Hepatocyte (in vitro differentiated cells): ENCODE data around the gene HS1BP3. TPM values are rescaled to one million over a fixed set of nuclear protein-coding genes. Genes with fewer than 3 reads are reported as not detected.

Source experiments
- DNase-seq: peaks from one replicate; pipeline ENCODE4 v3.0.0-alpha.2; 2016; ENCODE audit warnings: low spot score
- H2AFZ ChIP-seq: fragments of 200-600 bp; sonication (generic); 2 replicates; pipeline ENCODE4 v1.6.0; 2016; ENCODE audit warnings: antibody characterized with exemption, mild to moderate bottlenecking
- H3K27ac ChIP-seq: fragments of 200-600 bp; sonication (generic); 2 replicates; pipeline ENCODE4 v1.5.1; 2016; ENCODE audit warnings: mild to moderate bottlenecking
- H3K27me3 ChIP-seq: fragments of 200-600 bp; sonication (generic); 2 replicates; pipeline ENCODE4 v1.6.1; 2016
- H3K36me3 ChIP-seq: fragments of 200-600 bp; sonication (generic); replicated peaks from 2 replicates; pipeline ENCODE4 v1.5.1; 2016; ENCODE audit warnings: low read depth; ENCODE audit not compliant: insufficient read depth
- H3K4me1 ChIP-seq: fragments of 200-600 bp; sonication (generic); 2 replicates; pipeline ENCODE4 v1.5.1; 2016; ENCODE audit warnings: mild to moderate bottlenecking, moderate library complexity; ENCODE audit not compliant: insufficient read depth
- H3K4me2 ChIP-seq: fragments of 200-600 bp; sonication (generic); 2 replicates; pipeline ENCODE4 v1.6.0; 2016
- H3K4me3 ChIP-seq: fragments of 200-600 bp; sonication (generic); 2 replicates; pipeline ENCODE4 v1.5.1; 2016; ENCODE audit warnings: mild to moderate bottlenecking
- H3K79me2 ChIP-seq: fragments of 200-600 bp; sonication (generic); 2 replicates; pipeline ENCODE4 v1.6.0; 2017; ENCODE audit warnings: mild to moderate bottlenecking
- H3K9me2 ChIP-seq: fragments of 200-600 bp; sonication (generic); replicated peaks from 2 replicates; pipeline ENCODE4 v1.6.0; 2017; ENCODE audit warnings: mild to moderate bottlenecking; ENCODE audit not compliant: insufficient read depth
- H3K9me3 ChIP-seq: fragments of 200-600 bp; sonication (generic); 2 replicates; pipeline ENCODE4 v1.5.1; 2016; ENCODE audit warnings: low read depth, mild to moderate bottlenecking
- H4K20me1 ChIP-seq: fragments of 200-600 bp; sonication (generic); 2 replicates; pipeline ENCODE4 v1.6.0; 2016; ENCODE audit warnings: mild to moderate bottlenecking; ENCODE audit not compliant: insufficient read depth, poor library complexity, severe bottlenecking
- EZH2 ChIP-seq: fragments of 200-600 bp; sonication (generic); IDR thresholded peaks from 2 replicates; pipeline ENCODE4 v1.6.1; 2016; ENCODE audit warnings: antibody characterized with exemption, mild to moderate bottlenecking, borderline replicate concordance
- EZH2phosphoT487 ChIP-seq: fragments of 200-600 bp; sonication (generic); IDR thresholded peaks from one replicate; pipeline ENCODE4 v1.6.1; 2018; ENCODE audit warnings: antibody characterized with exemption, mild to moderate bottlenecking, low read depth, moderate library complexity; ENCODE audit not compliant: unreplicated experiment, severe bottlenecking
- WGBS: methylation state at CpG from one replicate; pipeline ENCODE4 v1.1.6; 2016; ENCODE audit warnings: low lambda C conversion rate; ENCODE audit errors: missing lambda C conversion rate; 5-methylcytosine and 5-hydroxymethylcytosine counted together
- polyA plus RNA-seq: library from polyadenylated mRNA; unstranded; fragments of >200 nt; fragmentation: Nextera tagmentation; extraction: Ambion mirVana; gene quantifications from 2 replicates; pipeline ENCODE4 v1.2.1, GENCODE V29; 2016
- total RNA-seq: library from RNA; depleted of rRNA; stranded (reverse); fragments of >200 nt; gene quantifications from 2 replicates; pipeline ENCODE4 v1.2.3, GENCODE V29; 2014
- TF ChIP-seq, protein P1 (sequence below): fragments of 200-600 bp; sonication (generic); IDR thresholded peaks from 2 replicates; pipeline ENCODE4 v1.5.1; 2016; ENCODE audit warnings: antibody characterized with exemption, mild to moderate bottlenecking; ENCODE audit not compliant: poor library complexity

The HS1BP3 gene
- total and polyA plus RNA-seq, 2 experiments from 2014 or later = 26.8 to 29.6 TPM

DNA sequence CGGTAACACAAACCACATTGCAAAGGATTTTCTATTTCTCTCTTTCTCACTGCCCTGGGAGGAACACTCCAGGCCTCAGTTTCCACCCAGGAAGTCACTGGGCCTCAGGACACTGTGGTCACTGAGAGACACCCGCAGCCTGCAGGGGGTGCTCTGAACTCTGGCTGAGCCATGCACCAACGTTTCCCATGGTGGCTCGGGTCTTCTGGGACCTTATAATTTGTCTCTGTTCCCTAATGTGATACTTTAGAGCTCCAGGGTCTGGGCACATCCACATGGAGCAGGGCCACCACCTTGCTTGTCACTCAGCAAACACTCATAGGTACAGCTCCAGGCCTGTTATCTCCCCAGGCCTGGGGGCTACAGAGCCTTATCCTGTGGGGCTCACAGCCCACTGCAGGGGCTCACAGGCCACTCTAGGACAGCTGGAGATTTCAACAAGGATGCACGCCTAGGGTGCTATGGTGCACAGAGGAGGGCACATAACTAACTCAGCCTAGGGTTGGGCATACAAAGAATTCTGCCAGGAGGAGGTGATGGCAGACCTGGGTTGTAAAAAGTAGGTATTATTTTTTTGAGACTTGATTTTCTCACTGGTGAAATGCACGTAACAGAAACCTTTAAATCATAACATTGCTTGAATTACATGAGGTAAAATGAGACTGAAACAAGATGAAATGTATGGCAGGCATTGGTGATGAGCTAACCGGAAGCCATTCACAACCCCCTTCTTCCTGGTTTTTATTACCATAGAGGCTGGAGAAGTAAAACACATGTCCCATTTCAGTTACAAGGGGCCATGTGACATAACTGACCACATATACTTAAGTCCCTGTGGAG lies 3.0 kb upstream of the HS1BP3 start:
- no peak for DNase-seq
- Histone ChIP-seq H3K4me2 (no peak overlapping the region), H3K9me3 (no peaks in the 10 kb centered on the region), H3K9me2 (no peaks in the 10 kb centered on the region), H3K27me3 (peaks cover 8% of the 10 kb centered on the region), H3K27ac (no peak overlapping the region), H3K79me2 (peaks cover 19% of the 10 kb centered on the region), H3K36me3 (no peaks in the 10 kb centered on the region), H4K20me1 (no peaks in the 10 kb centered on the region), H3K4me1 (peaks cover 15% of the 10 kb centered on the region), H2AFZ (no peak overlapping the region), H3K4me3 (no peak overlapping the region)
- WGBS = 81% methylated on average over 7 of the region's 7 CpGs
- TF ChIP-seq, protein P1, sequence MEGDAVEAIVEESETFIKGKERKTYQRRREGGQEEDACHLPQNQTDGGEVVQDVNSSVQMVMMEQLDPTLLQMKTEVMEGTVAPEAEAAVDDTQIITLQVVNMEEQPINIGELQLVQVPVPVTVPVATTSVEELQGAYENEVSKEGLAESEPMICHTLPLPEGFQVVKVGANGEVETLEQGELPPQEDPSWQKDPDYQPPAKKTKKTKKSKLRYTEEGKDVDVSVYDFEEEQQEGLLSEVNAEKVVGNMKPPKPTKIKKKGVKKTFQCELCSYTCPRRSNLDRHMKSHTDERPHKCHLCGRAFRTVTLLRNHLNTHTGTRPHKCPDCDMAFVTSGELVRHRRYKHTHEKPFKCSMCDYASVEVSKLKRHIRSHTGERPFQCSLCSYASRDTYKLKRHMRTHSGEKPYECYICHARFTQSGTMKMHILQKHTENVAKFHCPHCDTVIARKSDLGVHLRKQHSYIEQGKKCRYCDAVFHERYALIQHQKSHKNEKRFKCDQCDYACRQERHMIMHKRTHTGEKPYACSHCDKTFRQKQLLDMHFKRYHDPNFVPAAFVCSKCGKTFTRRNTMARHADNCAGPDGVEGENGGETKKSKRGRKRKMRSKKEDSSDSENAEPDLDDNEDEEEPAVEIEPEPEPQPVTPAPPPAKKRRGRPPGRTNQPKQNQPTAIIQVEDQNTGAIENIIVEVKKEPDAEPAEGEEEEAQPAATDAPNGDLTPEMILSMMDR = no peak
- TF ChIP-seq EZH2 (no peak), EZH2phosphoT487 (no peak)

DNA sequence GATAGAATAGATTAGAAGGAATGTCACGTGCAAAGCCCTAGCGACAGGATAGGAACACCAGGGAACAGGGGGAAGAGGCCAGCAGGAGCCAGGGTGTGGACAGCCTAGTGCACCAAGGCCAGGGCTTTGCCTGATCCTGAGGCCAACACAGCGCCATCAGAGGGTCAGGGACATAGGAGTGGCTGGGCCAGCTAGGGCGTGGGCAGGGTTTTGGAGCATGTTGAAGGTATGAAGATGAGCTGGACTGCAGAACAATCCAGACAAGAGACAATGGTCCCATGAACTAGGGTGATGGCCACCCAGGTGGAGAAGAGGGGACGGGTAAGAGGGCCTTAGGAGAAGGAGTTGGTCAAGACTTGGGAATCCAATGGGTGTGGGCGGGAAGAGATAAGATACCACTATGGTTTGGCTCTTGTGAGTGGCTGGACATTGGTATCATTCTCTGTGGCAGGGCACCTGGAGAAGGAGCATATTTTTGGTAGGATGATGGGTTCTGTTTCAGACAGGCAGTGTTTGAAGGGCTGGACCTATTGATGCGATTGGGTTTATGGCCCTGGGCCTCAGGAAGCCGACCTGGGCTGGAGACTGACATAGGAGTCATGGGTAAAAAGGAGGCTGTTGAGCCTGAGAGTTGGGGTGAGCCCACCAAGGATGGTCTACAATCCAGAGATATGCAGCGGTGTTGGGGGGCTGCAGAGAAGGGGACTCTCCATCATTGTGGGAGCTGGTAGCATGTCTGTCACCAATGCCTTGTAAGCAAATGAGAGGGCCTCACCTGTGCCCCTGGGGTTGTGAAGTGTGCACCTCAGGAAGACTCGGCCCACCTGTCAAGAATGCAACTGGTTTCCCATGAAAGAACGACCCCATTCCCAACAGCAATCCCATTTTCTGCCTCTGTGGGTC lies 2.0 kb upstream of the HS1BP3 start:
- H3K4me2 ChIP-seq = no peak overlapping the region
- WGBS = 94% methylated on average over 11 of the region's 11 CpGs

DNA sequence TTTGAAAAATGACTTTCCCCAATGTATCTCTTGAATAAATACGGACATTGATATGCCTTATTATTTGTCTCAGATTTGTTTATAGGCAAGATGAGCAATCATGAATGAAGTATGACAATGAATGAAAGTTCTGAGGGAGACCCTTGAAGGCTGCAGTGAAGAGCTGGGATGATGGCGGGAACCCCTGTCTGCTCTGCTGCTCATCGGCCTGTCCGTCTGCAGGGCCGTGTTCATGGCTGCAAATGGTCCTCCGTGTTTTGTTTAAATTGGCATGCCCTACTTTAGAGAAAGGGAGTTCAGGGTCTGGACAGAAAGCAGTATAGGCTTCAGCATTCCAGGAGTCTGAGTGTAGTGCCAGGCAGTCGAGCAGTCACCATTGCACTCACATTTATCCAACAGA lies 1.2 kb upstream of the HS1BP3 start:
- H3K79me2 ChIP-seq = peaks cover 32% of the 10 kb centered on the region
- H3K9me3 ChIP-seq = no peaks in the 10 kb centered on the region
- DNase-seq = no peak
- no peaks in the 10 kb centered on the region for H3K36me3 ChIP-seq
- TF ChIP-seq EZH2phosphoT487 = no peak
- no peak for TF ChIP-seq EZH2
- TF ChIP-seq, protein P1 = no peak
- no peaks in the 10 kb centered on the region for H3K9me2 ChIP-seq
- H3K4me3 ChIP-seq = no peak overlapping the region
- WGBS = 96% methylated on average over 7 of the region's 7 CpGs
- peaks cover 7% of the 10 kb centered on the region for H3K27me3 ChIP-seq
- peak overlapping the region; percentile 85 for H3K4me2 ChIP-seq
- H4K20me1 ChIP-seq = no peaks in the 10 kb centered on the region
- no peak overlapping the region for H2AFZ ChIP-seq
- no peak overlapping the region for H3K27ac ChIP-seq
- H3K4me1 ChIP-seq = peaks cover 20% of the 10 kb centered on the region

More for the DNA sequence above, 2.0 kb upstream of the HS1BP3 start:
- H2AFZ ChIP-seq = no peak overlapping the region
- H3K79me2 ChIP-seq = peaks cover 28% of the 10 kb centered on the region
- peaks cover 20% of the 10 kb centered on the region for H3K4me1 ChIP-seq
- no peak overlapping the region for H3K27ac ChIP-seq
- H3K27me3 ChIP-seq = peaks cover 7% of the 10 kb centered on the region
- H3K9me2 ChIP-seq = no peaks in the 10 kb centered on the region
- H3K36me3 ChIP-seq = no peaks in the 10 kb centered on the region
- H3K9me3 ChIP-seq = no peaks in the 10 kb centered on the region
- DNase-seq = no peak
- no peaks in the 10 kb centered on the region for H4K20me1 ChIP-seq
- no peak overlapping the region for H3K4me3 ChIP-seq
- TF ChIP-seq EZH2 (no peak), EZH2phosphoT487 (no peak)
- TF ChIP-seq, protein P1 = no peak
